ENCODE measurements around the gene KRIT1.
"Not testable (repeated sequence)": the region's sequence is repeated elsewhere in the genome, so short reads cannot be mapped to it uniquely, and the experiment has no call there.

GRCh38 chr7:92189246-92189645 lies 56.5 kb downstream of the KRIT1 start:
- not testable (repeated sequence) for TF ChIP-seq CTCF (IDR thresholded peaks at IDR 0.05; ENCODE audit: borderline replicate concordance, extremely low read depth, low read length, poor library complexity, severe bottlenecking); EZH2 (IDR thresholded peaks at IDR 0.05; ENCODE audit: borderline replicate concordance, low read depth, low read length, severe bottlenecking)

Measured in DND-41 (cell line).